IMR-90 (cell line): Measurements from ENCODE around the gene IL1A. TPM values are rescaled to one million over a fixed set of nuclear protein-coding genes. Genes with fewer than 3 reads are reported as not detected.

Experiments used
- ATAC-seq: fragments of 200-7000 bp; cut with Tn5 transposase; 2 replicates; pipeline ENCODE4 v1.9.1; 2020; ENCODE audit warnings: low read depth, mild to moderate bottlenecking, moderate library complexity
- BruUV-seq: library from RNA; stranded (reverse); fragments of 400-500 nt; replicated peaks from 2 replicates; lab custom pipeline; 2021; lab: Mats Ljungman, UMichigan
- CTCF ChIA-PET: fragments of 300-600 bp; formaldehyde crosslinking; extraction: SDS; loops from one replicate; lab custom pipeline; 2021; ENCODE audit warnings: antibody characterized with exemption; lab: Yijun Ruan, JAX
- POLR2A ChIA-PET: fragments of 300-600 bp; sonication (Branson Sonifier 250); formaldehyde crosslinking; loops from one replicate; lab custom pipeline; 2022; ENCODE audit warnings: antibody characterized with exemption; ENCODE audit not compliant: unreplicated experiment; lab: Charles Lee
- DNase-seq: peaks from one replicate; pipeline ENCODE4 v3.0.0; 2013
- H2AFZ ChIP-seq: replicated peaks from 2 replicates; pipeline ENCODE3; 2013; ENCODE audit warnings: low read length, mild to moderate bottlenecking; ENCODE audit not compliant: poor library complexity
- H2AK5ac ChIP-seq: 2 replicates; pipeline ENCODE4 v1.6.1; 2013; ENCODE audit warnings: low read depth, low read length, inconsistent platforms
- H2AK9ac ChIP-seq: replicated peaks from 2 replicates; pipeline ENCODE3; 2013; ENCODE audit warnings: mild to moderate bottlenecking, low read depth, low read length, moderate library complexity; ENCODE audit not compliant: poor library complexity
- H2BK120ac ChIP-seq: 2 replicates; pipeline ENCODE4 v1.6.1; 2013; ENCODE audit warnings: low read depth, low read length, inconsistent platforms
- H2BK15ac ChIP-seq: 3 replicates; pipeline ENCODE4 v1.6.1; 2013; ENCODE audit warnings: low read depth, low read length, inconsistent platforms
- H2BK20ac ChIP-seq: 2 replicates; pipeline ENCODE4 v1.6.1; 2013; ENCODE audit warnings: low read depth, mild to moderate bottlenecking, inconsistent platforms, low read length, moderate library complexity
- H2BK5ac ChIP-seq: 2 replicates; pipeline ENCODE4 v1.6.1; 2013; ENCODE audit warnings: mild to moderate bottlenecking, low read depth, low read length, inconsistent platforms; ENCODE audit not compliant: poor library complexity, severe bottlenecking
- H3K14ac ChIP-seq: replicated peaks from 2 replicates; pipeline ENCODE4 v1.6.1; 2013; ENCODE audit warnings: low read depth, low read length, inconsistent platforms
- H3K18ac ChIP-seq: 2 replicates; pipeline ENCODE4 v1.6.1; 2013; ENCODE audit warnings: low read depth, low read length, control low read depth
- H3K23ac ChIP-seq: 2 replicates; pipeline ENCODE4 v1.6.1; 2013; ENCODE audit warnings: low read depth, low read length, inconsistent platforms
- H3K27ac ChIP-seq: 2 replicates; pipeline ENCODE4 v1.5.1; 2013; ENCODE audit warnings: mild to moderate bottlenecking, control low read depth, low read length; ENCODE audit not compliant: insufficient read depth
- H3K27me3 ChIP-seq: 2 replicates; pipeline ENCODE4 v1.6.1; 2013; ENCODE audit warnings: low read length; ENCODE audit not compliant: control insufficient read depth, insufficient read depth
- H3K36me3 ChIP-seq: 2 replicates; pipeline ENCODE4 v1.6.1; 2013; ENCODE audit warnings: low read length, mixed read lengths; ENCODE audit not compliant: control insufficient read depth, insufficient read depth
- H3K4ac ChIP-seq: 2 replicates; pipeline ENCODE4 v1.6.1; 2013; ENCODE audit warnings: low read depth, low read length, inconsistent platforms
- H3K4me1 ChIP-seq: 2 replicates; pipeline ENCODE4 v1.6.1; 2013; ENCODE audit warnings: low read length, mixed read lengths; ENCODE audit not compliant: control insufficient read depth, insufficient read depth
- H3K4me2 ChIP-seq: 2 replicates; pipeline ENCODE4 v1.6.1; 2013; ENCODE audit warnings: low read depth, mild to moderate bottlenecking, control low read depth, low read length, moderate library complexity
- H3K4me3 ChIP-seq: 2 replicates; pipeline ENCODE4 v1.5.1; 2013; ENCODE audit warnings: low read depth, mild to moderate bottlenecking, control low read depth, low read length, moderate library complexity; ENCODE audit not compliant: insufficient read depth
- H3K56ac ChIP-seq: 2 replicates; pipeline ENCODE4 v1.6.1; 2013; ENCODE audit warnings: low read length, inconsistent platforms; ENCODE audit not compliant: insufficient read depth; ENCODE audit errors: extremely low read depth
- H3K79me1 ChIP-seq, 2 experiments: 2 replicates each; pipeline ENCODE4 v1.6.1; 2013; ENCODE audit warnings: low read length in 2 of 2, inconsistent platforms in 1 of 2, low read depth in 1 of 2
- H3K9ac ChIP-seq: 2 replicates; pipeline ENCODE4 v1.6.1; 2013; ENCODE audit warnings: low read depth, low read length, control low read depth
- H3K9me1 ChIP-seq: 2 replicates; pipeline ENCODE4 v1.6.1; 2013; ENCODE audit warnings: low read length, inconsistent platforms; ENCODE audit not compliant: insufficient read depth
- H3K9me3 ChIP-seq: 2 replicates; pipeline ENCODE4 v1.6.1; 2013; ENCODE audit warnings: low read length; ENCODE audit not compliant: control insufficient read depth, insufficient read depth
- H4K20me1 ChIP-seq: 2 replicates; pipeline ENCODE4 v1.6.1; 2013; ENCODE audit warnings: low read length, inconsistent platforms; ENCODE audit not compliant: insufficient read depth
- H4K5ac ChIP-seq: 2 replicates; pipeline ENCODE4 v1.6.1; 2013; ENCODE audit warnings: mild to moderate bottlenecking, low read depth, low read length, control low read depth
- H4K8ac ChIP-seq, 2 experiments: 2 replicates each; pipeline ENCODE4 v1.6.1; 2013; ENCODE audit warnings: low read depth in 2 of 2, low read length in 2 of 2, control low read depth in 1 of 2, inconsistent platforms in 1 of 2
- H4K91ac ChIP-seq: 2 replicates; pipeline ENCODE4 v1.6.1; 2013; ENCODE audit warnings: low read depth, low read length, inconsistent platforms; ENCODE audit not compliant: insufficient read depth
- BHLHE40 ChIP-seq: fragments of 150-350 bp; IDR thresholded peaks from 2 replicates; pipeline ENCODE4 v1.6.1; 2016; ENCODE audit warnings: mild to moderate bottlenecking, low read depth, low read length
- ELK1 ChIP-seq: fragments of 150-350 bp; IDR thresholded peaks from 2 replicates; pipeline ENCODE4 v1.6.1; 2016; ENCODE audit warnings: low read depth, mild to moderate bottlenecking, low read length, moderate library complexity, borderline replicate concordance
- FOS ChIP-seq: fragments of 150-350 bp; IDR thresholded peaks from 2 replicates; pipeline ENCODE4 v1.6.1; 2016; ENCODE audit warnings: low read depth, low read length
- MAFK ChIP-seq: IDR thresholded peaks from 2 replicates; pipeline ENCODE4 v1.6.1; 2012; ENCODE audit warnings: low read depth, low read length, improper control_type of control experiment
- NFE2L2 ChIP-seq: fragments of 150-350 bp; IDR thresholded peaks from 2 replicates; pipeline ENCODE4 v1.6.1; 2016; ENCODE audit warnings: low read depth, mild to moderate bottlenecking, low read length
- POLR2A ChIP-seq: IDR thresholded peaks from 2 replicates; pipeline ENCODE4 v1.6.1; 2012; ENCODE audit warnings: mild to moderate bottlenecking, low read depth, low read length
- RAD21 ChIP-seq: IDR thresholded peaks from 2 replicates; pipeline ENCODE4 v1.6.1; 2012; ENCODE audit warnings: low read length, improper control_type of control experiment
- RCOR1 ChIP-seq: IDR thresholded peaks from 2 replicates; pipeline ENCODE4 v1.6.1; 2012; ENCODE audit warnings: mild to moderate bottlenecking, low read length, improper control_type of control experiment; ENCODE audit not compliant: insufficient replicate concordance
- RFX5 ChIP-seq: IDR thresholded peaks from 2 replicates; pipeline ENCODE4 v1.8.0; 2012; ENCODE audit warnings: low read depth, mild to moderate bottlenecking, low read length, moderate library complexity
- WGBS, 2 experiments: methylation state at CpG; one replicate each; pipeline versions ENCODE4 v1.1.5 to v1.1.7; 2013; ENCODE audit warnings: missing lambda C conversion rate in 2 of 2; ENCODE audit not compliant: insufficient read length in 1 of 2; ENCODE audit errors: extremely low coverage in 2 of 2; 5-methylcytosine and 5-hydroxymethylcytosine counted together
- dilution Hi-C: fragments of 300-500 bp; cut with HindIII; formaldehyde crosslinking; loops from one replicate; pipeline ENCODE4 v1.14.3; 2018; ENCODE audit warnings: low sequenced_read_pairs; ENCODE audit not compliant: unreplicated experiment
- in situ Hi-C: fragments of 300-500 bp; cut with MboI; formaldehyde crosslinking; loops from 3 replicates; pipeline ENCODE4 v1.14.3; 2019; ENCODE audit warnings: low sequenced_read_pairs, inconsistent platforms, mixed read lengths
- intact Hi-C: fragments of 100-400 bp; cut with micrococcal nuclease; formaldehyde crosslinking; loops from 2 replicates; pipeline ENCODE4 v1.10.0; 2022
- polyA plus RNA-seq, 3 experiments: library from polyadenylated mRNA; depleted of rRNA; stranded (reverse); fragments of >200 nt; gene quantifications; 2 replicates each; pipeline ENCODE4 v1.2.3, GENCODE V29; 2012; ENCODE audit warnings: low replicate concordance in 1 of 3
- total RNA-seq: library from RNA; depleted of rRNA; stranded (reverse); fragments of >200 nt; gene quantifications from 2 replicates; pipeline ENCODE4 v1.2.3, GENCODE V29; 2012

The IL1A gene
- total and polyA plus RNA-seq, 2 of the 4 experiments (the other 2 are of a cell fraction): 0.48 to 1.1 TPM

- TF ChIP-seq RCOR1: no peak
These were observed 9.9 kb upstream of the IL1A start (continued) for GRCh38 chr2:112794131-112794733.

GRCh38 chr2:112793449-112793978, 9.2 kb upstream of the IL1A start:
- TF ChIP-seq RAD21 (no peak), POLR2A (no peak), FOS (0 out of 2 replicates have a peak, but pooled peaks have one; percentile 18), MAFK (no peak), ELK1 (no peak), RFX5 (no peak), NFE2L2 (no peak), BHLHE40 (no peak)
- no peak overlapping the region for H3K9ac ChIP-seq
- no TSS peak for BruUV-seq
- peak overlapping the region; percentile 83 for H4K91ac ChIP-seq
- H3K9me1 ChIP-seq: peaks cover 8% of the 10 kb centered on the region
- H2BK20ac ChIP-seq: peak overlapping the region; percentile 96
- H2BK5ac ChIP-seq: peak overlapping the region; percentile 92
- H3K23ac ChIP-seq: peak overlapping the region; percentile 94
- peak overlapping the region; percentile 82 for H3K14ac ChIP-seq
- H3K4me1 ChIP-seq: peaks cover 5% of the 10 kb centered on the region; the same call in 1 of the 2 replicates
- dilution Hi-C loops (no loop called here), intact Hi-C loops (no loop called here), in situ Hi-C loops (no loop called here)
- H3K27me3 ChIP-seq: no peaks in the 10 kb centered on the region
- ChIA-PET CTCF (no interaction called here), POLR2A (no interaction called here)
- H3K36me3 ChIP-seq: no peaks in the 10 kb centered on the region
- peak overlapping the region; percentile 96 for H3K18ac ChIP-seq
- peak overlapping the region; percentile 97 for H2AK5ac ChIP-seq
- 0 out of 2 replicates have a peak overlapping the region, but pooled peaks have one; percentile 8 for H3K56ac ChIP-seq
- no CpG with 5 or more reads among the region's 3 CpGs for WGBS, 2 experiments
- H3K4me3 ChIP-seq: no peak overlapping the region
- ATAC-seq (peak; percentile 53), DNase-seq (peak; percentile 64)
- no peak overlapping the region for H3K4me2 ChIP-seq
- H2AK9ac ChIP-seq: peak overlapping the region; percentile 91
- peak overlapping the region; percentile 95 for H2BK15ac ChIP-seq
- no peaks in the 10 kb centered on the region for H4K20me1 ChIP-seq
- H4K5ac ChIP-seq: peak overlapping the region; percentile 80
- H4K8ac ChIP-seq: peak overlapping the region; percentile 52 to 87
- H2BK120ac ChIP-seq: peak overlapping the region; percentile 96
- 0 out of 4 replicates have a peak, but pooled peaks cover 0 to 3% of the 10 kb centered on the region in 2 experiments for H3K79me1 ChIP-seq
- H3K27ac ChIP-seq: peak overlapping the region; percentile 55
- peak overlapping the region; percentile 96 for H3K4ac ChIP-seq
- H2AFZ ChIP-seq: peak overlapping the region; percentile 78
- H3K9me3 ChIP-seq: peaks cover 6% of the 10 kb centered on the region
